Esophagus squamous epithelium (tissue), 5 donors: ENCODE results near the gene FRMD4A. TPM values are rescaled to one million over a fixed set of nuclear protein-coding genes. Genes with fewer than 3 reads are reported as not detected.
"Not testable (repeated sequence)": the region's sequence is repeated elsewhere in the genome, so short reads cannot be mapped to it uniquely, and the experiment has no call there.

ENCODE experiments used
- DNase-seq: peaks from one replicate; lab custom pipeline; 2025; lab: John Stamatoyannopoulos, UW
- H3K27ac ChIP-seq, 4 donors: fragments of 200-600 bp; sonication (generic); one replicate each; pipeline ENCODE4 v1.5.1; 2016 to 2019; ENCODE audit warnings: mild to moderate bottlenecking in 1 of 4
- H3K27me3 ChIP-seq, 4 donors: fragments of 200-600 bp; sonication (generic); 1 replicate in 3 of 4; 2 replicates in 1 of 4; pipeline versions ENCODE4 v1.5.1 to v1.6.0; 2017 to 2021; ENCODE audit warnings: antibody characterized with exemption in 1 of 4
- H3K36me3 ChIP-seq, 3 donors: fragments of 200-600 bp; sonication (generic); one replicate each; pipeline ENCODE4 v1.5.1; 2016 to 2019
- H3K4me1 ChIP-seq, 3 donors: fragments of 200-600 bp; sonication (generic); one replicate each; pipeline ENCODE4 v1.5.1; 2017 to 2019
- H3K4me3 ChIP-seq, 4 donors: fragments of 200-600 bp; sonication (generic); 1 replicate in 3 of 4; 2 replicates in 1 of 4; pipeline ENCODE4 v1.5.1; 2016 to 2019; ENCODE audit warnings: mild to moderate bottlenecking in 2 of 4, moderate library complexity in 1 of 4
- H3K9me3 ChIP-seq, 3 donors: fragments of 200-600 bp; sonication (generic); one replicate each; pipeline ENCODE4 v1.5.1; 2016 to 2019
- POLR2A ChIP-seq, 4 donors: fragments of 450-650 bp; IDR thresholded peaks; one replicate each; pipeline ENCODE4 v1.6.1; 2017; ENCODE audit warnings: antibody characterized with exemption in 4 of 4, mild to moderate bottlenecking in 4 of 4, moderate library complexity in 3 of 4
- WGBS, 2 donors: methylation state at CpG; one replicate each; pipeline ENCODE4 v1.1.5; 2018; 5-methylcytosine and 5-hydroxymethylcytosine counted together
- intact Hi-C: fragments of 100-400 bp; cut with DNase I; formaldehyde crosslinking; loops from one replicate; pipeline ENCODE4 v1.15.0; 2022
- total RNA-seq, 4 donors: library from RNA; depleted of rRNA; stranded (reverse); fragments of >200 nt; gene quantifications; one replicate each; pipeline ENCODE4 v1.1.0, GENCODE V29; 2016
- TF ChIP-seq, protein P1 (sequence below), 6 experiments: fragments of 450-650 bp in 4 of 6; fragments of 200-600 bp in 2 of 6; sonication (generic) in 2 of 6; IDR thresholded peaks; one replicate each; pipeline ENCODE4 v1.5.1; 2016 to 2019; ENCODE audit warnings: antibody characterized with exemption in 6 of 6, mild to moderate bottlenecking in 4 of 6, moderate library complexity in 4 of 6
- donor health status: DM: yes; HTN: yes; CAD: no.

The FRMD4A gene
- total RNA-seq, 4 donors from 2014 or later, result 7.3 to 15.3 (median 8.6) TPM

- Histone ChIP-seq H3K4me3 (no peak overlapping the region), H3K27ac (no peak overlapping the region), H3K36me3 (no peaks in the 10 kb centered on the region), H3K4me1 (no peaks in the 10 kb centered on the region), H3K9me3 (no peaks in the 10 kb centered on the region), H3K27me3 (peaks cover 0 to 14% (median 0%) of the 10 kb centered on the region in 4 donors)
- TF ChIP-seq POLR2A (IDR thresholded peaks at IDR 0.05), result no peak
- TF ChIP-seq, protein P1, sequence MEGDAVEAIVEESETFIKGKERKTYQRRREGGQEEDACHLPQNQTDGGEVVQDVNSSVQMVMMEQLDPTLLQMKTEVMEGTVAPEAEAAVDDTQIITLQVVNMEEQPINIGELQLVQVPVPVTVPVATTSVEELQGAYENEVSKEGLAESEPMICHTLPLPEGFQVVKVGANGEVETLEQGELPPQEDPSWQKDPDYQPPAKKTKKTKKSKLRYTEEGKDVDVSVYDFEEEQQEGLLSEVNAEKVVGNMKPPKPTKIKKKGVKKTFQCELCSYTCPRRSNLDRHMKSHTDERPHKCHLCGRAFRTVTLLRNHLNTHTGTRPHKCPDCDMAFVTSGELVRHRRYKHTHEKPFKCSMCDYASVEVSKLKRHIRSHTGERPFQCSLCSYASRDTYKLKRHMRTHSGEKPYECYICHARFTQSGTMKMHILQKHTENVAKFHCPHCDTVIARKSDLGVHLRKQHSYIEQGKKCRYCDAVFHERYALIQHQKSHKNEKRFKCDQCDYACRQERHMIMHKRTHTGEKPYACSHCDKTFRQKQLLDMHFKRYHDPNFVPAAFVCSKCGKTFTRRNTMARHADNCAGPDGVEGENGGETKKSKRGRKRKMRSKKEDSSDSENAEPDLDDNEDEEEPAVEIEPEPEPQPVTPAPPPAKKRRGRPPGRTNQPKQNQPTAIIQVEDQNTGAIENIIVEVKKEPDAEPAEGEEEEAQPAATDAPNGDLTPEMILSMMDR (IDR thresholded peaks at IDR 0.05), result no peak
- intact Hi-C loops, result no loop called here
- 67 to 82% methylated on average over 4 to 7 of the region's 7 CpGs for WGBS, 2 donors
- no peak for DNase-seq
Observed at GRCh38 chr10:14220026-14220425, 110.7 kb downstream of the FRMD4A start.

GRCh38 chr10:14219411-14219810 lies 111.3 kb downstream of the FRMD4A start:
- Histone ChIP-seq H3K36me3 (no peaks in the 10 kb centered on the region), H3K9me3 (no peaks in the 10 kb centered on the region), H3K27ac (no peak overlapping the region), H3K4me3 (no peak overlapping the region), H3K27me3 (peaks cover 0 to 14% (median 0%) of the 10 kb centered on the region in 4 donors), H3K4me1 (no peaks in the 10 kb centered on the region)
- TF ChIP-seq, protein P1 (IDR thresholded peaks at IDR 0.05), result no peak
- TF ChIP-seq POLR2A (IDR thresholded peaks at IDR 0.05), result no peak
- intact Hi-C loops, result no loop called here
- DNase-seq, result no peak
- 90 to 91% methylated on average over 5 of the region's 5 CpGs for WGBS, 2 donors

- WGBS, 2 donors, result 63 to 84% methylated on average over 7 of the region's 7 CpGs
- H3K27me3 ChIP-seq, result peaks cover 0 to 18% (median 0%) of the 10 kb centered on the region in 4 donors
- TF ChIP-seq POLR2A (IDR thresholded peaks at IDR 0.05), result no peak
- TF ChIP-seq, protein P1 (IDR thresholded peaks at IDR 0.05), result no peak
- H3K27ac ChIP-seq, result no peak overlapping the region
- H3K4me1 ChIP-seq, result no peaks in the 10 kb centered on the region
- no peaks in the 10 kb centered on the region for H3K36me3 ChIP-seq
- no peak overlapping the region for H3K4me3 ChIP-seq
- DNase-seq, result no peak
- intact Hi-C loops, result no loop called here
- H3K9me3 ChIP-seq, result no peaks in the 10 kb centered on the region
Observed at GRCh38 chr10:14215641-14216040, 115.1 kb downstream of the FRMD4A start.

DNA sequence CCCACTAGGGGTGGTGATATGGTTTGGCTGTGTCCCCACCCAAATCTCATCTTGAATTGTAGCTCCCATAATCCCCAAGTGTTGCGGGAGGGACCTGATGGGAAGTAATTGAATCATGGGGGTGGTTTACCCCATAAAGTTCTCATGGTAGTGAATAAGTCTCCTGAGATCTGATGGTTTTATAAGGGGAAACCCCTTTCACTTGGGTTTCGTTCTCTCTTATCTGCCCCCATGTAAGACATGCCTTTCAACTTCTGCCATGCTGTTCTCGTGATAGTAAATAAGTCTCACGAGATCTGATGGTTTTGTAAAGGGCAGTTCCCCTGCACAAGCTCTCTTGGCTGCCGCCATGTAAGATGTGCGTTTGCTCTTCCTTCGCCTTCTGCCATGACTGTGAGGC lies 117.0 kb downstream of the FRMD4A start:
- H3K36me3 ChIP-seq, H3K4me1 ChIP-seq, intact Hi-C loops, DNase-seq, H3K27ac ChIP-seq, H3K9me3 ChIP-seq, H3K4me3 ChIP-seq: not testable (repeated sequence)
- H3K27me3 ChIP-seq, result peaks cover 0 to 18% (median 0%) of the 10 kb centered on the region in 4 donors
- WGBS, 2 donors, result 72 to 77% methylated on average over 7 of the region's 7 CpGs

DNA sequence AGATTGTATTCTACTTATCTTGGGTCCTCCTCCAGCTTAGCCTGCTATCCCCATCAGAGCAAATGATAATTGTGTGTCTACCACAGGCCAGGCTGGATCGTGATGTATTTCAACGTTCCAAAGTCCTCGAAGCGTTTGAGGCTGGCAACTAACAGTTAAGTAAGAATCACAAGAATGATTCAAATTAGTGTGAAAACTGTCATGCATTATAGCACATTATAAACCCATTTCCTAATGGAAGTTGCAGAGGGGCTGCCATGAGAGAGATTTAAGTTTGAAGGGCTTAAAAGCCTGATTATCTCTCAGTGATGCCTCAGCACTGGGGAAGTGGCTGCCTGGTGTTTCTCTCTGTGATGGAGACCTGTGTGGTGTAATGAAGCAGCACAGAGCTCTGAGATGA lies 119.1 kb downstream of the FRMD4A start:
- Histone ChIP-seq H3K36me3 (no peaks in the 10 kb centered on the region), H3K9me3 (no peaks in the 10 kb centered on the region), H3K27ac (no peak overlapping the region), H3K4me3 (no peak overlapping the region), H3K27me3 (peaks cover 0 to 9% (median 0%) of the 10 kb centered on the region in 4 donors), H3K4me1 (no peaks in the 10 kb centered on the region)
- WGBS, 2 donors, result 80 to 81% methylated on average over 4 of the region's 4 CpGs
- DNase-seq, result no peak
- intact Hi-C loops, result no loop called here
- TF ChIP-seq, protein P1 (IDR thresholded peaks at IDR 0.05), result no peak
- TF ChIP-seq POLR2A (IDR thresholded peaks at IDR 0.05), result no peak

DNA sequence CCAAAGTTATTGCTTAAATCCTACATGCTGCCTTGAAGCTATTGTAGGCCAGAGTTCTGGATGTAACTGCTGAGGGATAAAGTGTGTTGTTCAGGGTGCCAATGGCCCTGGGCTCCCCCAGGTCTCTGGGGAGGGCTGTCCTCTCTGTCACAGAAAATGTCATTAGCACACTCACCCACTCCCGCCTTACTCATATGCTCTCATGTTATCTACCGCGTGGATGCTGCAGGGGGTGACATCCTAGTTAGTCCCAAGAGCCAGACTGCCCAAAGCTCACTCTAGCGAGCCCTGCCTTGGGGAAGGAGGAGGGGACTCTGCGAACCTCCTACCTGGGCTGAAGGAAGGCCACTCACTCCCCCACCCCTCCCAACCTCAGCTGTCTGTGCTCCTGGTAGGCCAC lies 122.5 kb downstream of the FRMD4A start:
- DNase-seq, result no peak
- Histone ChIP-seq H3K9me3 (no peaks in the 10 kb centered on the region), H3K27ac (no peak overlapping the region), H3K36me3 (no peaks in the 10 kb centered on the region), H3K4me1 (no peaks in the 10 kb centered on the region), H3K27me3 (peaks cover 0 to 6% (median 0%) of the 10 kb centered on the region in 4 donors), H3K4me3 (no peak overlapping the region)
- 95 to 100% methylated on average over 3 to 5 of the region's 5 CpGs for WGBS, 2 donors
- TF ChIP-seq POLR2A (IDR thresholded peaks at IDR 0.05), result no peak
- TF ChIP-seq, protein P1 (IDR thresholded peaks at IDR 0.05), result no peak
- intact Hi-C loops, result no loop called here
